Measurements from ENCODE around the gene GALNT1.

DNA sequence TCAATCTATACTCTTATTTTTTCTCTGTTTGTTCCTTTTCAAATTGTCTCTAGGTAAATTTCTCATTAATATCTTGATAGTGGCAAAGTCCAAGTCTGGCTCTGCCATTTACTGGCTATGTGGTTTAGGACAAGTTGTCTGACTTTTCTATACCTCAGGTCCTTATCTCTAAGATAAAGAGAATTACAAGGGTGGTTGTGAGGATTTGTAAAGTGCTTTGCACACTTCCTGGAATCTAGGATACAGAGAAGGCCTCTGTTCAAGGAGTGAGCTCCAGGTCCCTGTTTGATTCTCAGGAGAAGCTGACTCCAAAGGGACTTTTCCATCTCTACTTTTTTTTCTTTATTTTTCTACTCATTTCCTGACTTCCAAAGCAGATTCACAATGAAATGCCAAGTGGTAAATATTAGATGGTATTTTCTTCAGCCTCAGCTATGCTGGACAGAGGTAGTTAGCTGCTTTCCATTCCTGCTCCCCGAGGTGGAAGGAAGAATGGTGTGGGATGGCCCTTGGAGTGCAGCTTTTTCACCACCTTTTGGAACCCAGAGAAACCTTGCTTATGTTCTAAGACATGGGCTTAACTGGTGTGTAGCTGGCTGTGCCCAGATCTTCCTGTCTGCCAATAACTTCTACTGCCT lies 90.5 kb downstream of the GALNT1 start:
- TF ChIP-seq POLR2A (IDR thresholded peaks at IDR 0.05), result no peak
- TF ChIP-seq, protein P1, sequence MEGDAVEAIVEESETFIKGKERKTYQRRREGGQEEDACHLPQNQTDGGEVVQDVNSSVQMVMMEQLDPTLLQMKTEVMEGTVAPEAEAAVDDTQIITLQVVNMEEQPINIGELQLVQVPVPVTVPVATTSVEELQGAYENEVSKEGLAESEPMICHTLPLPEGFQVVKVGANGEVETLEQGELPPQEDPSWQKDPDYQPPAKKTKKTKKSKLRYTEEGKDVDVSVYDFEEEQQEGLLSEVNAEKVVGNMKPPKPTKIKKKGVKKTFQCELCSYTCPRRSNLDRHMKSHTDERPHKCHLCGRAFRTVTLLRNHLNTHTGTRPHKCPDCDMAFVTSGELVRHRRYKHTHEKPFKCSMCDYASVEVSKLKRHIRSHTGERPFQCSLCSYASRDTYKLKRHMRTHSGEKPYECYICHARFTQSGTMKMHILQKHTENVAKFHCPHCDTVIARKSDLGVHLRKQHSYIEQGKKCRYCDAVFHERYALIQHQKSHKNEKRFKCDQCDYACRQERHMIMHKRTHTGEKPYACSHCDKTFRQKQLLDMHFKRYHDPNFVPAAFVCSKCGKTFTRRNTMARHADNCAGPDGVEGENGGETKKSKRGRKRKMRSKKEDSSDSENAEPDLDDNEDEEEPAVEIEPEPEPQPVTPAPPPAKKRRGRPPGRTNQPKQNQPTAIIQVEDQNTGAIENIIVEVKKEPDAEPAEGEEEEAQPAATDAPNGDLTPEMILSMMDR (IDR thresholded peaks at IDR 0.05), result no peak

Data from esophagus squamous epithelium (tissue), 4 donors.